PC-9 (cell line): ENCODE data around the gene THSD7B. TPM values are rescaled to one million over a fixed set of nuclear protein-coding genes. Genes with fewer than 3 reads are reported as not detected.

ENCODE experiments used
- BruUV-seq: library from RNA; stranded (reverse); fragments of 400-500 nt; replicated peaks from 2 replicates; lab custom pipeline; 2021; lab: Mats Ljungman, UMichigan
- CTCF ChIA-PET: fragments of 300-600 bp; sonication (Branson Sonifier 250); formaldehyde crosslinking; loops from one replicate; lab custom pipeline; 2022; ENCODE audit warnings: antibody characterized with exemption; lab: Charles Lee
- POLR2A ChIA-PET: fragments of 300-600 bp; sonication (Branson Sonifier 250); formaldehyde crosslinking; loops from one replicate; lab custom pipeline; 2022; ENCODE audit warnings: antibody characterized with exemption; ENCODE audit not compliant: unreplicated experiment; lab: Charles Lee
- DNase-seq, 2 experiments: peaks; one replicate each; pipeline versions ENCODE4 v3.0.0 to v3.0.0-alpha.2; 2015 to 2022; ENCODE audit warnings: mixed read lengths in 1 of 2
- H2AFZ ChIP-seq: fragments of 200-600 bp; sonication (generic); 2 replicates; pipeline ENCODE4 v1.8.1; 2017; ENCODE audit warnings: antibody characterized with exemption
- H3F3A ChIP-seq: fragments of 200-600 bp; sonication (generic); 2 replicates; pipeline ENCODE4 v1.8.1; 2017; ENCODE audit warnings: antibody characterized with exemption, mild to moderate bottlenecking, low read depth; ENCODE audit not compliant: insufficient read depth
- H3K27ac ChIP-seq: fragments of 200-600 bp; sonication (generic); 2 replicates; pipeline ENCODE4 v1.6.1; 2016; ENCODE audit warnings: mixed run types
- H3K27me3 ChIP-seq: fragments of 200-600 bp; sonication (generic); 2 replicates; pipeline ENCODE4 v1.6.1; 2016; ENCODE audit warnings: low read depth, mixed run types; ENCODE audit not compliant: insufficient read depth
- H3K36me3 ChIP-seq: fragments of 200-600 bp; sonication (generic); 2 replicates; pipeline ENCODE4 v1.6.1; 2016; ENCODE audit warnings: low read depth, mixed run types
- H3K4me1 ChIP-seq: fragments of 200-600 bp; sonication (generic); replicated peaks from 2 replicates; pipeline ENCODE4 v1.6.1; 2016; ENCODE audit warnings: mixed run types; ENCODE audit not compliant: insufficient read depth
- H3K4me2 ChIP-seq: fragments of 200-600 bp; sonication (generic); 2 replicates; pipeline ENCODE4 v1.6.1; 2017; ENCODE audit warnings: mixed run types
- H3K4me3 ChIP-seq: fragments of 200-600 bp; sonication (generic); 2 replicates; pipeline ENCODE4 v1.6.1; 2016; ENCODE audit warnings: mixed run types
- H3K79me2 ChIP-seq: fragments of 200-600 bp; sonication (generic); 2 replicates; pipeline ENCODE4 v1.6.1; 2017; ENCODE audit warnings: low read depth, mixed run types
- H3K9me2 ChIP-seq: fragments of 200-600 bp; sonication (generic); 2 replicates; pipeline ENCODE4 v1.8.1; 2017; ENCODE audit warnings: mild to moderate bottlenecking; ENCODE audit not compliant: insufficient read depth
- H3K9me3 ChIP-seq: fragments of 200-600 bp; sonication (generic); 2 replicates; pipeline ENCODE4 v1.8.1; 2016; ENCODE audit warnings: low read depth; ENCODE audit not compliant: insufficient read depth
- H4K20me1 ChIP-seq: fragments of 200-600 bp; sonication (generic); 2 replicates; pipeline ENCODE4 v1.8.1; 2017; ENCODE audit not compliant: insufficient read depth
- EZH2 ChIP-seq: fragments of 200-600 bp; sonication (generic); IDR thresholded peaks from 2 replicates; pipeline ENCODE4 v1.8.0; 2017; ENCODE audit warnings: antibody characterized with exemption, low read depth
- intact Hi-C: fragments of 100-400 bp; cut with micrococcal nuclease; formaldehyde crosslinking; loops from one replicate; pipeline ENCODE4 v1.10.0; 2022; ENCODE audit not compliant: unreplicated experiment
- total RNA-seq: library from RNA; stranded (reverse); gene quantifications from 2 replicates; pipeline ENCODE4 v1.2.3, GENCODE V29; 2021
- TF ChIP-seq, protein P1 (sequence below): fragments of 200-600 bp; sonication (generic); conservative IDR thresholded peaks from 2 replicates; pipeline ENCODE4 v1.6.1; 2017; ENCODE audit warnings: mixed run types, antibody characterized with exemption, mild to moderate bottlenecking, moderate library complexity

The THSD7B gene
- total RNA-seq, 1 experiment from 2014 or later, result not detected

DNA sequence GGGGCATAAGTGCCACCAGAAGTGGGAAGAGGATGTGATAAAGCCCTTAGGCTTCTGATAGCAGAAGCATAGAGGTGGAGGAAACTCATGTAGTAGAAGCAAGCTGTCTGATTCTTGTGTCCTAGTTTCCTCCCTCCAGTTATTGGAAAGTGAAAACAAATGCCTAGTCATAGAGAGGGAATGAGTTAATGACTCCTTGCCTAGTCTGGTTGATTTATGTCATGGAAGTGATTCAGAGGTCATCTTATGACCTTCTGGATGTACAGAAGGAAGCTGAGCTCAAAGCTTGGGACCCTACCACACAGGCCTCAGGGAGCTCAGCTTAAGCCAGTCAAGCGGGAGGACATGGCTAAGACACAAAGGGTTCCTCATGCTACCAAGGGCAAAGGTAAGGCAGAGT lies 232.2 kb downstream of the THSD7B start:
- H3K36me3 ChIP-seq, result no peaks in the 10 kb centered on the region
- no peak overlapping the region for H3K27ac ChIP-seq
- H3K4me1 ChIP-seq, result no peaks in the 10 kb centered on the region
- peaks cover 10% of the 10 kb centered on the region for H3K27me3 ChIP-seq
- no peak overlapping the region for H3K4me2 ChIP-seq
- no peaks in the 10 kb centered on the region for H3K9me2 ChIP-seq
- no TSS peak for BruUV-seq
- H3K9me3 ChIP-seq, result no peaks in the 10 kb centered on the region
- TF ChIP-seq EZH2, result no peak
- TF ChIP-seq, protein P1, sequence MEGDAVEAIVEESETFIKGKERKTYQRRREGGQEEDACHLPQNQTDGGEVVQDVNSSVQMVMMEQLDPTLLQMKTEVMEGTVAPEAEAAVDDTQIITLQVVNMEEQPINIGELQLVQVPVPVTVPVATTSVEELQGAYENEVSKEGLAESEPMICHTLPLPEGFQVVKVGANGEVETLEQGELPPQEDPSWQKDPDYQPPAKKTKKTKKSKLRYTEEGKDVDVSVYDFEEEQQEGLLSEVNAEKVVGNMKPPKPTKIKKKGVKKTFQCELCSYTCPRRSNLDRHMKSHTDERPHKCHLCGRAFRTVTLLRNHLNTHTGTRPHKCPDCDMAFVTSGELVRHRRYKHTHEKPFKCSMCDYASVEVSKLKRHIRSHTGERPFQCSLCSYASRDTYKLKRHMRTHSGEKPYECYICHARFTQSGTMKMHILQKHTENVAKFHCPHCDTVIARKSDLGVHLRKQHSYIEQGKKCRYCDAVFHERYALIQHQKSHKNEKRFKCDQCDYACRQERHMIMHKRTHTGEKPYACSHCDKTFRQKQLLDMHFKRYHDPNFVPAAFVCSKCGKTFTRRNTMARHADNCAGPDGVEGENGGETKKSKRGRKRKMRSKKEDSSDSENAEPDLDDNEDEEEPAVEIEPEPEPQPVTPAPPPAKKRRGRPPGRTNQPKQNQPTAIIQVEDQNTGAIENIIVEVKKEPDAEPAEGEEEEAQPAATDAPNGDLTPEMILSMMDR, result no peak
- no peak overlapping the region for H3K4me3 ChIP-seq
- intact Hi-C loops, result no loop called here
- no peak for DNase-seq
- H3K79me2 ChIP-seq, result no peaks in the 10 kb centered on the region
- H4K20me1 ChIP-seq, result no peaks in the 10 kb centered on the region
- ChIA-PET POLR2A (no interaction called here), CTCF (no interaction called here)
- no peak overlapping the region for H2AFZ ChIP-seq
- H3F3A ChIP-seq, result no peaks in the 10 kb centered on the region

DNA sequence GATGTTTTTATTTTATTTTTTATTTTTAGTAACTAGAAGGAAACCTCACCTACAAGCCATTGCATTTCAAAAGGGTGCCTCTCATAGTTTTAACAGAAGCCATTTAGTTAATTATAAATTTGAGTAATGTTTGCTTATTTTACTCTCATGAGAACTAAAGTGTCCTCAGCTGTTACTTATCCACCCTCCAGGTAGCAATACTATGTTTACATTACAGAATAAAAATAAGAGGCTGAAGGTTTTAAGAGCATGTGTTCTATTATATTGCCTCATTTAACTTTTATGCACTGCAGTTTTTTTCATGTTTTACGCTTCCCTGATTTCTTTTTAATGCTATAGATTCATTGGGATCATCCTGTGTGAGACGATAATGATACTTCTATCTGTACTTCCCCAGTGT lies 235.5 kb downstream of the THSD7B start:
- Histone ChIP-seq H3K4me3 (no peak overlapping the region), H3K4me2 (no peak overlapping the region), H3F3A (no peaks in the 10 kb centered on the region), H3K4me1 (no peaks in the 10 kb centered on the region), H3K79me2 (no peaks in the 10 kb centered on the region), H2AFZ (no peak overlapping the region), H3K27ac (no peak overlapping the region), H3K36me3 (no peaks in the 10 kb centered on the region), H4K20me1 (no peaks in the 10 kb centered on the region), H3K27me3 (no peaks in the 10 kb centered on the region), H3K9me3 (no peaks in the 10 kb centered on the region), H3K9me2 (no peaks in the 10 kb centered on the region)
- ChIA-PET CTCF (no interaction called here), POLR2A (no interaction called here)
- TF ChIP-seq EZH2, result no peak
- TF ChIP-seq, protein P1, result no peak
- BruUV-seq, result no TSS peak
- no peak for DNase-seq
- intact Hi-C loops, result no loop called here

- no peaks in the 10 kb centered on the region for H3K27me3 ChIP-seq
- no peaks in the 10 kb centered on the region for H3K79me2 ChIP-seq
- POLR2A ChIA-PET, result no interaction called here
- intact Hi-C loops, result no loop called here
- no peaks in the 10 kb centered on the region for H3K9me2 ChIP-seq
- no peaks in the 10 kb centered on the region for H3K36me3 ChIP-seq
- H3K9me3 ChIP-seq, result no peaks in the 10 kb centered on the region
- H3K4me3 ChIP-seq, result no peak overlapping the region
- no peaks in the 10 kb centered on the region for H4K20me1 ChIP-seq
- no peak for DNase-seq
- CTCF ChIA-PET, result no interaction called here
- no peak overlapping the region for H3K4me2 ChIP-seq
- no peaks in the 10 kb centered on the region for H3F3A ChIP-seq
- TF ChIP-seq EZH2, result no peak
- TF ChIP-seq, protein P1, result no peak
- H3K27ac ChIP-seq, result no peak overlapping the region
- BruUV-seq, result no TSS peak
- no peak overlapping the region for H2AFZ ChIP-seq
- no peaks in the 10 kb centered on the region for H3K4me1 ChIP-seq
Measured at GRCh38 chr2:137002896-137003295, 237.6 kb downstream of the THSD7B start.
